ENCODE measurements around the gene SARNP.

DNA sequence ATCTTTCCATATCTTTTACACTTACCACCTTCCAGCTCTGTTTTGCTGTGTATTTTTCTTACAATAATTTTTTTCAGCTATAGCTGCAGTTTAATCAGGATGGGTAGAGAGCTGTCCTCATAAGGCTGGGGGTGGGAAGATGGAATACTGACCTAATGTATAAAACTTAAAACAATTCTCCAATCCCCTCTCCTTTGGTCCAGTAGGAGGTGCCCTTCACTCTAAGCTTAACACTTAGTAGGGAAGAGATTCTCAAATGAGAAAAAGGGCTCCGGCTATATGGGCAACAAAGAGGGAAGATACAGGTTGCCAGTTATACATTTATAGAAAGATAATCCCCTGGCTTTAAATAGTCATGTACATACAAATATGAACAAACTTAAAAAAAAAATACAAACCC, 3.2 kb upstream of the SARNP start:
- no peak for TF ChIP-seq CTCF (IDR thresholded peaks at IDR 0.05)
- no peak for TF ChIP-seq POLR2AphosphoS5 (IDR thresholded peaks at IDR 0.05)
